K562 (cell line): Measurements from ENCODE around the gene MYH7. TPM values are rescaled to one million over a fixed set of nuclear protein-coding genes. Genes with fewer than 3 reads are reported as not detected.

Experiments
- ATAC-seq: fragments of 200-7000 bp; cut with Tn5 transposase; 3 replicates; pipeline ENCODE4 v1.9.1; 2020; ENCODE audit warnings: moderate library complexity
- BruUV-seq: library from RNA; stranded (reverse); fragments of 400-500 nt; replicated peaks from 2 replicates; lab custom pipeline; 2021; lab: Mats Ljungman, UMichigan
- CTCF ChIA-PET: fragments of 300-600 bp; formaldehyde crosslinking; extraction: SDS; loops from one replicate; lab custom pipeline; 2021; ENCODE audit warnings: low intra/inter-chr PET ratio; lab: Yijun Ruan, JAX
- POLR2A ChIA-PET: fragments of 300-600, 350-650 bp; sonication (Branson Sonifier 250); formaldehyde crosslinking; extraction: SDS; loops from one replicate; lab custom pipeline; 2021; ENCODE audit warnings: antibody characterized with exemption, inconsistent platforms; lab: Yijun Ruan, JAX
- DNase-seq, 4 experiments: peaks; one replicate each; pipeline versions ENCODE4 v3.0.0 to v3.0.0-alpha.2; 2011 to 2018; ENCODE audit warnings: low spot score in 3 of 4, mixed read lengths in 3 of 4; ENCODE audit errors: extremely low read depth in 1 of 4
- FAIRE-seq: peaks from 2 replicates; lab custom pipeline; 2011; peaks lifted over from hg19 to GRCh38; lab: Jason Lieb, UNC
- H2AFZ ChIP-seq: 2 replicates; pipeline ENCODE4 v1.6.0; 2011; ENCODE audit warnings: low read depth, low read length, control low read depth, inconsistent platforms
- H3K27ac ChIP-seq: fragments of 200-600 bp; 3 replicates; pipeline ENCODE4 v1.8.0; 2011; ENCODE audit warnings: low read depth, mild to moderate bottlenecking, control low read depth, inconsistent platforms, low read length, moderate library complexity, mixed read lengths; ENCODE audit errors: extremely low read depth
- H3K27me3 ChIP-seq, 2 experiments: fragments of 300-600 bp in 1 of 2; 2 replicates in 1 of 2; 3 replicates in 1 of 2; pipeline versions ENCODE4 v1.6.0 to v1.8.0; 2011; ENCODE audit warnings: inconsistent platforms in 2 of 2, low read length in 2 of 2, mild to moderate bottlenecking in 1 of 2, mixed read lengths in 1 of 2, moderate library complexity in 1 of 2; ENCODE audit not compliant: control insufficient read depth in 2 of 2, insufficient read depth in 2 of 2
- H3K36me3 ChIP-seq: fragments of 300-600 bp; 3 replicates; pipeline ENCODE4 v1.8.0; 2011; ENCODE audit warnings: mild to moderate bottlenecking, low read length, inconsistent platforms; ENCODE audit not compliant: control insufficient read depth, insufficient read depth
- H3K4me1 ChIP-seq, 2 experiments: fragments of 200-600 bp in 1 of 2; replicated peaks in 1 of 2; 2 replicates in 1 of 2; 3 replicates in 1 of 2; pipeline versions ENCODE4 v1.5.1 to v1.8.0; 2011; ENCODE audit warnings: inconsistent platforms in 2 of 2, low read length in 2 of 2, mild to moderate bottlenecking in 1 of 2, mixed read lengths in 1 of 2, moderate library complexity in 1 of 2; ENCODE audit not compliant: control insufficient read depth in 2 of 2, insufficient read depth in 2 of 2
- H3K4me2 ChIP-seq: 2 replicates; pipeline ENCODE4 v1.6.1; 2011; ENCODE audit warnings: low read length, control low read depth, inconsistent platforms, mixed read lengths; ENCODE audit not compliant: insufficient read depth
- H3K4me3 ChIP-seq: fragments of 200-600 bp; sonication (generic), shearing (Covaris generic); 2 replicates; pipeline ENCODE4 v1.5.1; 2016; ENCODE audit warnings: control low read depth, inconsistent platforms
- H3K79me2 ChIP-seq: fragments of 200-600 bp; 3 replicates; pipeline ENCODE4 v1.8.0; 2011; ENCODE audit warnings: low read length, inconsistent platforms; ENCODE audit not compliant: control insufficient read depth, insufficient read depth
- H3K9ac ChIP-seq, 2 experiments: 2 replicates each; pipeline versions ENCODE4 v1.6.0 to v1.6.1; 2011; ENCODE audit warnings: low read depth in 2 of 2, low read length in 2 of 2, control low read depth in 1 of 2, inconsistent platforms in 1 of 2, mild to moderate bottlenecking in 1 of 2, mixed read lengths in 1 of 2; ENCODE audit not compliant: insufficient read depth in 1 of 2
- H3K9me1 ChIP-seq: one replicate; pipeline ENCODE4 v1.6.0; 2011; ENCODE audit warnings: inconsistent platforms, mild to moderate bottlenecking, low read length, moderate library complexity; ENCODE audit not compliant: control insufficient read depth, insufficient read depth
- H3K9me3 ChIP-seq: replicated peaks from 2 replicates; pipeline ENCODE4 v1.5.1; 2011; ENCODE audit warnings: low read depth, low read length, inconsistent platforms; ENCODE audit not compliant: control insufficient read depth, insufficient read depth
- H4K20me1 ChIP-seq: replicated peaks from 2 replicates; pipeline ENCODE4 v1.6.1; 2011; ENCODE audit warnings: low read length, inconsistent platforms, mixed read lengths; ENCODE audit not compliant: control insufficient read depth, insufficient read depth
- ATF3 ChIP-seq, 2 experiments: fragments of 450-650 bp in 1 of 2; sonication (generic) in 1 of 2; formaldehyde crosslinking in 1 of 2; IDR thresholded peaks in 1 of 2; conservative IDR thresholded peaks in 1 of 2; 2 replicates each; pipeline versions ENCODE4 v1.6.1 to v1.8.1; 2016 to 2023; ENCODE audit warnings: mild to moderate bottlenecking in 2 of 2, moderate library complexity in 2 of 2, inconsistent platforms in 1 of 2, missing genetic modification reagents in 1 of 2
- CC2D1A ChIP-seq: fragments of 450-650 bp; IDR thresholded peaks from 2 replicates; pipeline ENCODE4 v1.6.1; 2017; ENCODE audit warnings: mild to moderate bottlenecking
- CREM ChIP-seq: IDR thresholded peaks from 2 replicates; pipeline ENCODE4 v1.6.1; 2014; ENCODE audit warnings: antibody characterized with exemption, low read depth
- DMBX1 ChIP-seq: fragments of 250-450 bp; sonication (Bioruptor Pico); IDR thresholded peaks from 2 replicates; pipeline ENCODE4 v1.8.0; 2022; ENCODE audit warnings: inconsistent platforms, mild to moderate bottlenecking, moderate library complexity, borderline replicate concordance
- ILK ChIP-seq: fragments of 450-650 bp; IDR thresholded peaks from 2 replicates; pipeline ENCODE4 v1.6.1; 2016; ENCODE audit warnings: missing genetic modification characterization, low read depth, mild to moderate bottlenecking, missing compliant biosample characterization, moderate library complexity, borderline replicate concordance
- PTRF ChIP-seq: fragments of 450-650 bp; IDR thresholded peaks from 2 replicates; pipeline ENCODE4 v1.6.1; 2016; ENCODE audit warnings: mild to moderate bottlenecking, missing genetic modification characterization, missing compliant biosample characterization
- RFX5 ChIP-seq: IDR thresholded peaks from 2 replicates; pipeline ENCODE4 v1.6.1; 2011; ENCODE audit warnings: low read depth, mild to moderate bottlenecking, improper control_type of control experiment, low read length
- SMARCA4 ChIP-seq: fragments of 450-650 bp; IDR thresholded peaks from 2 replicates; pipeline ENCODE4 v1.6.1; 2016
- SMARCC2 ChIP-seq: fragments of 450-650 bp; IDR thresholded peaks from 2 replicates; pipeline ENCODE4 v1.6.1; 2017; ENCODE audit warnings: antibody characterized with exemption, moderate library complexity, mild to moderate bottlenecking, low read depth
- WGBS: fragments of 100-300 bp; shearing (Covaris generic); methylation state at CpG from one replicate; pipeline ENCODE4 v1.1.6; 2016; ENCODE audit warnings: low coverage, mixed read lengths; ENCODE audit not compliant: insufficient coverage; ENCODE audit errors: missing lambda C conversion rate; 5-methylcytosine and 5-hydroxymethylcytosine counted together
- in situ Hi-C: fragments of 300-500 bp; cut with MboI; formaldehyde crosslinking; loops from 4 replicates; pipeline ENCODE4 v1.15.0; 2018; ENCODE audit warnings: inconsistent platforms, mixed read lengths
- intact Hi-C: fragments of 100-400 bp; cut with micrococcal nuclease; formaldehyde crosslinking; loops from 2 replicates; pipeline ENCODE4 v1.14.2; 2022
- polyA plus RNA-seq, 8 experiments: library from polyadenylated mRNA; depleted of rRNA in 4 of 8; stranded (reverse) in 5 of 8; unstranded in 3 of 8; fragments of >200 nt; fragmentation: Nextera tagmentation in 2 of 8; fragmentation: Illumina TruSeq in 1 of 8; extraction: Ambion mirVana in 2 of 8; extraction: Trizol in 1 of 8; gene quantifications; 2 replicates each; pipeline versions ENCODE4 v1.2.1 to v1.2.3, GENCODE V29; 2011 to 2014; ENCODE audit warnings: inconsistent platforms in 1 of 8, missing spikeins in 1 of 8
- total RNA-seq, 7 experiments: library from RNA; depleted of rRNA in 6 of 7; stranded (reverse); fragments of >200 nt in 6 of 7; fragmentation: Illumina TruSeq in 2 of 7; extraction: Trizol in 2 of 7; gene quantifications; 2 replicates each; pipeline versions ENCODE4 v1.2.1 to v1.2.3, GENCODE V29; 2011 to 2021; ENCODE audit warnings: low replicate concordance in 1 of 7
- TF ChIP-seq, protein P1 (sequence below), 2 experiments: fragments of 200-800 bp in 1 of 2; sonication (Bioruptor generic) in 1 of 2; sonication (generic) in 1 of 2; formaldehyde crosslinking in 1 of 2; IDR thresholded peaks in 1 of 2; conservative IDR thresholded peaks in 1 of 2; 2 replicates each; pipeline versions ENCODE4 v1.5.0 to v1.6.1; 2016 to 2020; ENCODE audit warnings: missing compliant biosample characterization in 1 of 2, missing genetic modification characterization in 1 of 2, missing genetic modification reagents in 1 of 2
- TF ChIP-seq, protein P2 (sequence below): sonication (generic); formaldehyde crosslinking; IDR thresholded peaks from 2 replicates; pipeline ENCODE4 v1.5.0; 2020; ENCODE audit warnings: missing genetic modification reagents

The MYH7 gene
- total and polyA plus RNA-seq, 9 of the 15 experiments (the other 6 are each of a cell fraction or from before 2014, with no cell fraction given): not detected

- H3K27me3 ChIP-seq: peaks cover 21 to 64% of the 10 kb centered on the region in 2 experiments; a peak in 4 of 5 replicates
- H2AFZ ChIP-seq: no peak overlapping the region
- no peaks in the 10 kb centered on the region for H3K36me3 ChIP-seq
- WGBS: 5% methylated on average over 9 of the region's 18 CpGs
- CTCF ChIA-PET: no interaction called here
- no peak overlapping the region for H3K4me2 ChIP-seq
- in situ Hi-C loops (loop anchor here (10.0 kb wide), 1 partner anchor 121 kb away; no protein-coding TSS in a partner anchor), intact Hi-C loops (no loop called here)
- H4K20me1 ChIP-seq: no peaks in the 10 kb centered on the region
- no peaks in the 10 kb centered on the region for H3K79me2 ChIP-seq
- no peaks in the 10 kb centered on the region for H3K9me3 ChIP-seq
- no peak for TF ChIP-seq CC2D1A
- no peak for TF ChIP-seq SMARCA4
- no peak for TF ChIP-seq DMBX1 (CRISPR knock-in tag)
- no peak for TF ChIP-seq CREM
- no TSS peak for BruUV-seq
- ATAC-seq: peak; percentile 53
- POLR2A ChIA-PET: interaction anchor here (0.7 to 1.6 kb wide), 4 partner anchors 11 to 63 kb away, joined by 3 to 5 read pairs (median 5); partner anchors contain the start of gene IL25
- no peak for FAIRE-seq
- H3K4me1 ChIP-seq: peaks cover 0 to 11% of the 10 kb centered on the region in 2 experiments; a peak in 2 of 5 replicates
- no peak for DNase-seq
- no peak overlapping the region for H3K4me3 ChIP-seq
- no peak overlapping the region for H3K9ac ChIP-seq
- no peaks in the 10 kb centered on the region for H3K9me1 ChIP-seq
- no peak overlapping the region for H3K27ac ChIP-seq
These were observed 49.7 kb downstream of the MYH7 start for GRCh38 chr14:23385642-23386265.

DNA sequence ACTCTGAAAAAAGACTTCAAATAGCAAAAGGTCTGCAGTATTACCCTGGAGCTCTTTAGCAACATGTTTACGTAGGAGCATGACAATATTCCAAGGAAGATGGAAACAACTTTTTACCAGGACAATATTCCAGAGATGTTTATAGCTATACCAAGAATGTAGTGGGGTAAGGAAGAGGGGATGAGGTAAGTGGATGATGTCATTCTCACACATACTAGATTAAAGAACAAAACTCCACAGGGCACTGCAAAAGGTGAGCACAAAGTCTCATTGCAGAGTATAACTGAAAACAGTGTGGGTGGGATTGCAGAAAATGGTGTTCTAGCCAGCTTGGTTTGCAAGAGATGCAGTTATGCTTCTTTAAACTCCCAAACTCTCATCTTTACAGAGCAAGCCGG is 50.2 kb downstream of the MYH7 start:
- Histone ChIP-seq H3K79me2 (no peaks in the 10 kb centered on the region), H4K20me1 (no peaks in the 10 kb centered on the region; the same call in 1 of the 2 replicates), H3K4me3 (no peak overlapping the region), H3K4me1 (peaks cover 0 to 15% of the 10 kb centered on the region in 2 experiments; a peak in 2 of 5 replicates), H3K9ac (no peak overlapping the region), H3K9me1 (no peaks in the 10 kb centered on the region), H3K27me3 (peaks cover 16 to 64% of the 10 kb centered on the region in 2 experiments; a peak in 4 of 5 replicates), H3K9me3 (no peaks in the 10 kb centered on the region), H3K4me2 (no peak overlapping the region), H3K36me3 (no peaks in the 10 kb centered on the region), H2AFZ (no peak overlapping the region), H3K27ac (no peak overlapping the region)
- TF ChIP-seq ILK (tag): no peak
- TF ChIP-seq, protein P1, sequence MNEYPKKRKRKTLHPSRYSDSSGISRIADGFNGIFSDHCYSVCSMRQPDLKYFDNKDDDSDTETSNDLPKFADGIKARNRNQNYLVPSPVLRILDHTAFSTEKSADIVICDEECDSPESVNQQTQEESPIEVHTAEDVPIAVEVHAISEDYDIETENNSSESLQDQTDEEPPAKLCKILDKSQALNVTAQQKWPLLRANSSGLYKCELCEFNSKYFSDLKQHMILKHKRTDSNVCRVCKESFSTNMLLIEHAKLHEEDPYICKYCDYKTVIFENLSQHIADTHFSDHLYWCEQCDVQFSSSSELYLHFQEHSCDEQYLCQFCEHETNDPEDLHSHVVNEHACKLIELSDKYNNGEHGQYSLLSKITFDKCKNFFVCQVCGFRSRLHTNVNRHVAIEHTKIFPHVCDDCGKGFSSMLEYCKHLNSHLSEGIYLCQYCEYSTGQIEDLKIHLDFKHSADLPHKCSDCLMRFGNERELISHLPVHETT (CRISPR knock-in tag; conservative IDR thresholded peaks at IDR 0.05 in 1 of 2, IDR thresholded peaks at IDR 0.05 in 1 of 2): no peak
- TF ChIP-seq SMARCC2: no peak
- no peak for TF ChIP-seq RFX5
- TF ChIP-seq PTRF (tag): no peak
- TF ChIP-seq, protein P2, sequence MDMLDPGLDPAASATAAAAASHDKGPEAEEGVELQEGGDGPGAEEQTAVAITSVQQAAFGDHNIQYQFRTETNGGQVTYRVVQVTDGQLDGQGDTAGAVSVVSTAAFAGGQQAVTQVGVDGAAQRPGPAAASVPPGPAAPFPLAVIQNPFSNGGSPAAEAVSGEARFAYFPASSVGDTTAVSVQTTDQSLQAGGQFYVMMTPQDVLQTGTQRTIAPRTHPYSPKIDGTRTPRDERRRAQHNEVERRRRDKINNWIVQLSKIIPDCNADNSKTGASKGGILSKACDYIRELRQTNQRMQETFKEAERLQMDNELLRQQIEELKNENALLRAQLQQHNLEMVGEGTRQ (CRISPR knock-in tag): no peak
- TF ChIP-seq ATF3 (IDR thresholded peaks at IDR 0.05): peak; percentile 44; the same call in 1 of the 2 replicates
- TF ChIP-seq ATF3 (CRISPR knock-in tag; conservative IDR thresholded peaks at IDR 0.05): no peak
- ChIA-PET CTCF (no interaction called here), POLR2A (interaction anchor here (0.7 to 1.6 kb wide), 5 partner anchors 10 to 192 kb away, joined by 3 to 5 read pairs (median 5); partner anchors contain the start of gene IL25)
- 13% methylated on average over 2 of the region's 2 CpGs for WGBS
- FAIRE-seq (no peak), ATAC-seq (no peak), DNase-seq (no peak)
- intact Hi-C loops (no loop called here), in situ Hi-C loops (loop anchor here (10.0 kb wide), 1 partner anchor 120 kb away; no protein-coding TSS in a partner anchor)
- no TSS peak for BruUV-seq
